Astrocyte of the spinal cord (primary cell): ENCODE measurements around the gene SH3TC2.

Experiments
- DNase-seq: peaks from one replicate; pipeline ENCODE4 v3.0.0; 2011; ENCODE audit warnings: low read depth, low spot score
- H3K4me3 ChIP-seq: 2 replicates; pipeline ENCODE4 v1.5.1; 2011; ENCODE audit warnings: low read depth, mild to moderate bottlenecking, low read length, moderate library complexity
- in situ Hi-C: cut with HindIII; loops from 2 replicates; pipeline ENCODE4 v1.10.0; 2017; ENCODE audit warnings: low sequenced_read_pairs
- TF ChIP-seq, protein P1 (sequence below): IDR thresholded peaks from 2 replicates; pipeline ENCODE4 v1.5.1; 2012; ENCODE audit warnings: low read depth, mild to moderate bottlenecking, low read length, inconsistent platforms

Gene SH3TC2

GRCh38 chr5:149043641-149044040 is 19.2 kb downstream of the SH3TC2 start:
- DNase-seq = no peak
- in situ Hi-C loops = no loop called here
- TF ChIP-seq, protein P1, sequence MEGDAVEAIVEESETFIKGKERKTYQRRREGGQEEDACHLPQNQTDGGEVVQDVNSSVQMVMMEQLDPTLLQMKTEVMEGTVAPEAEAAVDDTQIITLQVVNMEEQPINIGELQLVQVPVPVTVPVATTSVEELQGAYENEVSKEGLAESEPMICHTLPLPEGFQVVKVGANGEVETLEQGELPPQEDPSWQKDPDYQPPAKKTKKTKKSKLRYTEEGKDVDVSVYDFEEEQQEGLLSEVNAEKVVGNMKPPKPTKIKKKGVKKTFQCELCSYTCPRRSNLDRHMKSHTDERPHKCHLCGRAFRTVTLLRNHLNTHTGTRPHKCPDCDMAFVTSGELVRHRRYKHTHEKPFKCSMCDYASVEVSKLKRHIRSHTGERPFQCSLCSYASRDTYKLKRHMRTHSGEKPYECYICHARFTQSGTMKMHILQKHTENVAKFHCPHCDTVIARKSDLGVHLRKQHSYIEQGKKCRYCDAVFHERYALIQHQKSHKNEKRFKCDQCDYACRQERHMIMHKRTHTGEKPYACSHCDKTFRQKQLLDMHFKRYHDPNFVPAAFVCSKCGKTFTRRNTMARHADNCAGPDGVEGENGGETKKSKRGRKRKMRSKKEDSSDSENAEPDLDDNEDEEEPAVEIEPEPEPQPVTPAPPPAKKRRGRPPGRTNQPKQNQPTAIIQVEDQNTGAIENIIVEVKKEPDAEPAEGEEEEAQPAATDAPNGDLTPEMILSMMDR = no peak
- no peak overlapping the region for H3K4me3 ChIP-seq

DNA sequence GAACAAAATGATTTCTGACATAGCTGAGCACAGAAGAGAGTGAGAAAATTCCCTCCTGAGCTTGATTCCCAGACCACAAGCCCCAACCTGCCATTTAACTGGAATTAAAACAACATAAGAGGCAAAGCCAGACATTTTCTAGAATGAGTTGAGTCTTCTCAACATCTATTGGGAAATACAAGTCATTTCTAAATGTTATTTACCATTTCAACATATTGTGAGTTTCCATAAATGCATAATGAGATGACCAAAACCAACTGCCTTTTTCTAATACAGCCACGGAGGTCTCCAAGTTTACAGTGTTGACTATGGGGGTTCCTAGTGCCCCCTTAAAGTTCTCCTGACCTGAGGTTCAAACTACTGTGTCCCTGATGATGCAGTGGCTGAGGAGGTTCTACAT is 20.0 kb downstream of the SH3TC2 start:
- no peak overlapping the region for H3K4me3 ChIP-seq
- TF ChIP-seq, protein P1 = no peak
- DNase-seq = no peak
- in situ Hi-C loops = no loop called here

DNA sequence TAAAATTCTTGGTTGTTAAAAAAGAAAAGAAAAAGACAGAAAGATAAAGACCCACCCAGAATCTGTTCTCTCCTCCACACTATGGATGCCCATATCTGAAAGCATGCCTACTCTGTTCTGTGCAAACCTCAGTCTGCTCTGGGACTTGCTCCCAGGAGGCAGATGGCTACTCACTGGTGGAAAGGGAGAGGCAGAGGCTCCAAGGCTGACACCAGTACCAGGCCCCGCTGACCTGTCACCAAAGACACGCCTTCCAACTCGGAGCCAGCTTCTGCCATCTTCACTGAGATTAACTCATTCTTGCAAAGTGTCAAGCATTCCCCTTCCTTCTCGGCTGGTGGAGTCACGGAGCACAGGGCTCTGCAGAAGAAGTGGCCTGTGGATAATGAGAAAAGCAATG is 21.6 kb downstream of the SH3TC2 start:
- in situ Hi-C loops = no loop called here
- TF ChIP-seq, protein P1 = no peak
- no peak overlapping the region for H3K4me3 ChIP-seq
- no peak for DNase-seq

GRCh38 chr5:149040421-149040820 is 22.4 kb downstream of the SH3TC2 start:
- no peak for DNase-seq

GRCh38 chr5:149039506-149039905 is 23.4 kb downstream of the SH3TC2 start:
- in situ Hi-C loops = no loop called here
- DNase-seq = no peak
- no peak overlapping the region for H3K4me3 ChIP-seq
- TF ChIP-seq, protein P1 = no peak

More at GRCh38 chr5:149040421-149040820, 22.4 kb downstream of the SH3TC2 start:
- H3K4me3 ChIP-seq = no peak overlapping the region
- in situ Hi-C loops = no loop called here
- TF ChIP-seq, protein P1 = no peak

GRCh38 chr5:149038336-149039080 is 24.4 kb downstream of the SH3TC2 start:
- H3K4me3 ChIP-seq = no peak overlapping the region
- no peak for DNase-seq
- TF ChIP-seq, protein P1 = no peak
- in situ Hi-C loops = no loop called here

DNA sequence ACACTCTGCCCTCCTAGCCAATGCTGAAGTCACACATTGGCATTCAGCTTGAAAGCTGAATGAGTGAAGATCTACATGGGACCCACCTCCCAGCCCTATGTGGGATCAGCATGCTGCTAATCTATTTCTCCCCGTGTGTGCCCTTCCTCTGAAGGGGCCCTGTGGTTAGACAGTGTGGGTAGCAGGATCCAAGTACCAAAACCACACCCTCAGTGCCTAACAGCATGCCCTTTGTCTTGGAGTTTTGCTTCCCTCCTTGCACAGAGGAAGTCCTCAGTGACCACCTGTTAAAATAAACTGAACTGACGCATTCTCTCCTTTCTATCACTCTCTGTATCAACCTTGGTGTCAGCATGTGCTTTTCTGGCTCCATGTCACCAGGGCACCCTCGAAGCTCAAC is 25.0 kb downstream of the SH3TC2 start:
- TF ChIP-seq, protein P1 = no peak
- no peak overlapping the region for H3K4me3 ChIP-seq
- in situ Hi-C loops = no loop called here
- DNase-seq = no peak
